Stimulated activated CD8-positive, alpha-beta memory T cell treated with anti-CD3 and anti-CD28 coated beads, Interleukin-15, amount 100 ng/mL, for 4 hours (primary cell): ENCODE results near the gene CTSH.
"Not testable (repeated sequence)": the region's sequence is repeated elsewhere in the genome, so short reads cannot be mapped to it uniquely, and the experiment has no call there.

ENCODE experiments used
- DNase-seq, 2 donors: peaks; one replicate each; pipeline ENCODE4 v3.0.0-alpha.2; 2020; ENCODE audit warnings: low read depth in 2 of 2

CTSH gene

DNA sequence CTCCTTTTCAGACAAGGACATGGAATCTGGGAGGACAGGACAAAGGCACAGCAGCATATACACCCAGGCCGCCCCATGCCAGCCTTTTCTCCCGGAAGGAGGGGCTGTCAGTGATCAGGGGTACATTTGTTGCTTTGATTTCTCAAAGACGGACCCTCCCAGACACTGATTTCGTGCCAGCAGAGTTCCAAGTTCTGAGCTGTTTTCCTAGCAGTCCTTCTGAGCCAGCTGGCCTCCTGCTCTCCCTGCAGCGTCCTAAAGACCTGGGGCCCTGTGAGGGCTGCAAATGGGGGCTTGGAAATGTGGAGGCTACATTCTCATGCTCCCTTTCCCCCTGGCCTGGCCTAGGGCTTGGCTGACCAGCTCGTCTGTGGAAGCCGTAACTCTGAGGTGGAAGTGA, 22.3 kb downstream of the CTSH start:
- DNase-seq, result no peak

- no peak for DNase-seq
Observed at GRCh38 chr15:78921940-78922339, 22.9 kb downstream of the CTSH start.

GRCh38 chr15:78921517-78921916, 23.3 kb downstream of the CTSH start:
- no peak for DNase-seq

GRCh38 chr15:78917888-78918287, 27.0 kb downstream of the CTSH start:
- no peak for DNase-seq

GRCh38 chr15:78916088-78916487, 28.8 kb downstream of the CTSH start:
- DNase-seq, result no peak

DNA sequence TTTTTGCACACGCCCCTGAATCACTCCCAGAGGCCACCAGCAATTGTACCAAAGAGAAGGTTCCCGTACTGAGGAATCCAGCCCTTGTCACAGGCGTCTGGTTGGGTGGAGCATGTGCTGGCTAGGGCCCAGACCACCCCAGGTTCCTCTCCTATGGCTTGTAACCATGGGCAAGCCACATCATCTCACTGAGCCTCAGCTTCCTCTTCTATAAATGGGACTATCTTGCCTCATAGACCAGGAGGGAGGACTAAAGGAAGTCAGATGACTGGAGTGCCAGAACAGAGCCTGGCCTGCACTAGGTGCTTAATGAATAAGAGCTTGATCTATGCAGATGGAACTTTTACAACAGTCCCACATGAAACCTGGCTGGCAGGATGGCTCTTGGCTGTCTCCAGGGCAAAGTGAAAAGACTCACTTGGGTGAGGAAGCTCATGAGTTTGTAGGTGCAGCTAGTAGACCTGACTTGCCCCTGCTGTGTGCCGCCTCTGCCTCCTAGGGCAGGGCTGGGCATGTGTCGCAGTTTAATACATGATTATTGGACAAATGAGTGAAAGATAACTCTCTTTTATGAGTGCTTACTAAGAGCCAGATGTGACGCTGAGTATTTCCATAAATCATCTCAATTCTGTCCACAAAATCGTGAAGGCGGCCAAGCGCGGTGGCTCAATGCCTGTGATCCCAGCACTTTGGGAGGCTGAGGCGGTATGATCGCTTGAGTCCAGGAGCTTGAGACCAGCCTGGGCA, 29.3 kb downstream of the CTSH start:
- no peak for DNase-seq

- DNase-seq, result no peak
Observed at GRCh38 chr15:78914027-78914764, 30.6 kb downstream of the CTSH start.

GRCh38 chr15:78913012-78913411, 31.8 kb downstream of the CTSH start:
- no peak for DNase-seq

GRCh38 chr15:78912316-78912715, 32.5 kb downstream of the CTSH start:
- DNase-seq, result no peak

DNA sequence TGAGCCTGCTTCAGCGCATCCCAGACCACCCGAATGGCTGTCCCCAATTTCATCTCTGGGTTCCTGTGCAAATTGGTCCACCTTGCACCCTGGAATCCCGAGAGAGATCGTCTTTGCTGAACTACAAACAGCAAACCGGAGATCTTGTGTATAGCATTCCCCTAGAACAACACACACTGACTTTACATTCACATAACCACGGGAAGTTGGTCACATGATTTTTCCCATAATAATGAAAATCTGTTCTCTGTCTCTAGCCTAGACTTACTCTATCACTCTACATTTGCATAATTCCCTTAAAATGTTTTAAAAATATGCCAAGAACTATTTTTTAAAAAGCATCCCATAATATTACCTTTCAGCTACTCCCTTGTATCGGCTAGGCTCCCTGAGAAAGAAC, 34.6 kb downstream of the CTSH start:
- DNase-seq, result no peak

DNA sequence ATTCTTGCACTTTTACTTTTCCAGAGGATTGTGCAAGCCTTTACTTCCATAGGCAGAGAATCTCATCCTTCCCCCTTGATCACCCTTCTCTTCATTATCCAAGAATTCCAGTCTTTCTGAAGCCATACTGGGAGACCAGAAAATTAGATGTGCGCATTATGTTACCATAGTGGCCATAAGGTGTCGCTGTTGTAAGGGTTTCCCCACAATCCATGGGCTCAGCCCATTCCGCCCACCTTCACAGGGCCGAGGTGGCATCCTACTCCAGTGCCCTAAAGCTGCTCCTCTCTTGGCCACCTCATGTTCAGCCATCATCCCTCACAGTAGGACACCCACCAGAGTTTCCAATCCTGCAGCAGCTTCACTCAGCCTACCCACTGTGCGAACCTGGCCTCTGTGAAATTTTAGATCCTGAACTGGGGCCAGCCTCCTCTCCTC, 35.0 kb downstream of the CTSH start:
- no peak for DNase-seq

DNA sequence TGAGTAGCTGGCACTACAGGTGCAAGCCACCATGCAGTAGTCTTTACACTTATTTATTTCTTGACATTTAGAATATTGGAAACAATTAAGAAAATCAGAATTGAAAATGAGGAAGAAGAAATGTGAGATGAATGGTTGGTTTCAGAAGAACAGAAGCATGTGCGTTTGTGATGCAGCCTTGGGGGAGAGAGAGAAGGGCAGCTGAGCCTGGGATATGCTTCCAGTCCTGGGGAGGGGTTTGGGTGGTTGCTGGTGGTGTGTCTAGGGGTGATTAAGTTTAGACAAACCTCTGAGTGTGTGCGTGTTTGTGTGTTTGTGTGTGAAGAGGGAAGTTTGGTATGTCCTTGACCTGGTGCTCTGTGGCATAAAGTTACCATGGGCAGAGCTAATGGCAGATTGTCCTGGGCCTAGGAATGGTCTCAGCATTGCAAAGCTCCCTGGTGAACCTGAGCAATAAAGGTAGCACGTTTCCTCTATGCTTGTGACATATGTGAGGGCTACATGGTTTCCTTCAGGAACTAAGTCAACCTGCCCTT, 35.6 kb downstream of the CTSH start:
- DNase-seq, result no peak

GRCh38 chr15:78907577-78907976, 37.3 kb downstream of the CTSH start:
- no peak for DNase-seq

DNA sequence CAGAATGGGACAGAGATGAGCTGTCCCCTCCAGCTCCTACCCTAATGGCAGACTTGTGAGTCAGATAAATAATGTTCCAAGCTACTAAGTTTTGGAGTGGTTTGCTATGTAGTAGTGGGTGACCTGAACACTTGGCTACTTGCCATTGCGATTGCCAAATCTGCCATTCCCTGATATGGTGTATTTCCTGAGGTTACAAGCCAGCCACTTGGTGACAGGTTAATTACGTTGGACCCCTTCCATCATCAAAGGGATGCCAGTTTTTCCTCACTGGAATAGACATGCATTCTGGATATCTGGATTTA, 38.6 kb downstream of the CTSH start:
- no peak for DNase-seq

DNA sequence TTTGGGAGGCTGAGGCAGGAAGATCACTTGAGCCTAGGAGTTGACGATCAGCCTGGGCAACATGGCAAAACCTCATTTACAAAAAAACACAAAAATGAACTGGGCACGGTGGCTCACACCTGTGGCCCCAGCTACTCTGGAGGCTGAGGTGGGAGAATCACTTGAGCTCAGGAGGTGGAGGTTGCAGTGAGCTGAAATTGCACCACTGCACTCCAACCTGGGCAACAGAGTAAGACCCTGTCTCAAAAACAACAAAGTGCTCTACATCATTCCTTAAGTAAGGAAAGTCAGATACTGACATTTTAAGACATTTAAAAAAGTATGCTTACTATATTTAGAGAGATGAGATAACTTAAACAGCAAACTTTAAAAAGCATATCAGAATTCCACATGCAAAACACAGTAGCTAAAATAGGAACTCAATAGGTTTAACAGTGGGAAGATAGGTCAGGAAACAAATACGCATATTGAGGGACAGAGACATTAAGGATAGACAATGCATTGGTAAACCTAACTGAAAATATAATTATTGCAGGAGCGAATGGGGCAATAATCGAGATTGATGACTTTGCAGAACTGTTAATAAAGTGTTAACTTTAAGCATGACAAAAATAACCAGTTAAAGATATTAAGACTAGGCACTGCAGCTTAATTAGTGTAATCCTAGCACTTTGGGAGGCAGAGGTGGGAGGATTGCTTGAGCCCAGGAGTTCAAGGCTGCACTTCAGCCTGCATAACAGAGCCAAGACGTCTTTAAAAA, 40.1 kb downstream of the CTSH start:
- no peak for DNase-seq

DNA sequence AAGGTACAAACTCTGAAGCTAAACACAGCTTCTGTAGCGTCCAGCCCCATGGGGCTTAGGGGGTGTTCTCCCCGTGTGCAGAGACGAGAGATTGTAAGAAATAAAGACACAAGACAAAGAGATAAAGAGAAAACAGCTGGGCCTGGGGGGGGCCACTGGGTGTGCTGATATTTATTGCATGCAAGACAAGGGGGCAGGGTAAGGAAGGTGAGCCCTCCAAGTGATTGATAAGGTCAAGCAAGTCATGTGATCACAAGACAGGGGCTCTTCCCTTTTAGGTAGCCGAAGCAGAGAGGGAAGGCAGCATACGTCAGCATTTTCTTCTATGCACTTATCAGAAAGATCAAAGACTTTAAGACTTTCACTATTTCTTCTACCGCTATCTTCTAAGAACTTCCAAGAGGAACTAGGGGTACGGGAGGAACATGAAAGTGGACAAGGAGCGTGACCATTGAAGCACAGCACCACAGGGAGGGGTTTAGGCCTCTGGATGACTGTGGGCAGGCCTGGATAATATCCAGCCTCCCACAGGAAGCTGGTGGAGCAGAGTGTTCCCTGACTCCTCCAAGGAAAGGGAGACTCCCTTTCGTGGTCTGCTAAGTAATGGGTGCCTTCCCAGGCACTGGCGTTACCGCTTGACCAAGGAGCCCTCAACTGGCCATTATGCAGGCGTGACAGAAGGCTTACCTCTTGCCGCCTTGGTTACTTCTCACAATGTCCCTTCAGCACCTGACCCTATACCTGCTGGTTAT, 42.4 kb downstream of the CTSH start:
- DNase-seq, result not testable (repeated sequence)

- DNase-seq, result not testable (repeated sequence)
Observed at GRCh38 chr15:78900819-78901533, 43.9 kb downstream of the CTSH start.

- DNase-seq, result no peak
Observed at GRCh38 chr15:78898540-78898939, 46.3 kb downstream of the CTSH start.

DNA sequence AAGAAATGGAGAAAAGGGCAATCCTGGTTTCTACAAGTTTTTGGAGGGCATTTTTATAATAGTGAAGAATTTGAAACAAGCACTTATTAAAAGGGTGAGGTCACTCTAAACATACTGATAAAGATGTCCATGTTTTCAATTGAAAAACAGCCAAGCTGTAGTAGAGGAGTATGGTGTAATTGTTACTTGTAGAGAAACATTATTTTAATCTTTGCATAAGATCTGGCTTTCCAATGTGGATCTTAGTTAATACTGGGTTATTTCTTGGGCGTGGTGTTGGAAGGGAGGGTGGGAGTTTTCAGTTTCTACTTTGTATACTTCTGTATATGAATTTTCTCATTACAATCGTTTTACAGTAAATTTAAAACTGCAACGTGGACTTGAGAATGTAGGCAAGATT, 49.4 kb downstream of the CTSH start:
- no peak for DNase-seq

GRCh38 chr15:78893538-78893937, 51.3 kb downstream of the CTSH start:
- no peak for DNase-seq

DNA sequence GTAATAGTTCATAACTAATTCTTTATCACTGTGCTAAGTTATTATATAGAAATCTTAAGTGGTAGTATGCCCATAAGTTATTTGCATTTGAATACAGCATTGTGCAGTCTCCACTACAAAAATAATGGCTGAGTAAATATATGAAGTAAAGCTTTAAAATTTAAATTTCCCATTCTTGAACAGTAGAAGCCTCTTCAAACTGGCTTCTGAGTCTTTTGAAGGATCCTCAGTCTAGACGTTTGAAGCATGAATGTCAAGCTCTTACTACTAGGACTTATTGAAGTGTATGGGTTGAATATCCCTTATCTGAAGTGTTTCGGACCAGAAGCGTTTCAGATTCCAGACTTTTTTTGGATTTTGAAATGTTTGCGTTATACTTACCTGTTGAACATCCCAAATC, 55.8 kb downstream of the CTSH start:
- no peak for DNase-seq
